HG02840 (cell line): ENCODE measurements around the gene TMEM69.
A peak's percentile ranks its signal among the peaks of the same experiment; 100 is the strongest.
"Not testable (repeated sequence)": the region's sequence is repeated elsewhere in the genome, so short reads cannot be mapped to it uniquely, and the experiment has no call there.

Experiments used
- ATAC-seq: cut with Tn5 transposase; IDR thresholded peaks from one replicate; pipeline ENCODE4 v1.9.1; 2021; ENCODE audit warnings: mild to moderate bottlenecking, moderate library complexity, moderate number of reproducible peaks; ENCODE audit not compliant: unreplicated experiment, low FRiP score

The TMEM69 gene

GRCh38 chr1:45677751-45678245 lies 10.2 kb upstream of the TMEM69 start:
- ATAC-seq, result no peak

GRCh38 chr1:45678489-45678888 lies 9.5 kb upstream of the TMEM69 start:
- no peak for ATAC-seq

- no peak for ATAC-seq
Measured at GRCh38 chr1:45679123-45679522, 8.9 kb upstream of the TMEM69 start.

- no peak for ATAC-seq
Measured at GRCh38 chr1:45682942-45683341, 5.0 kb upstream of the TMEM69 start.

GRCh38 chr1:45684402-45684801 lies 3.6 kb upstream of the TMEM69 start:
- no peak for ATAC-seq

GRCh38 chr1:45685308-45686014 lies 2.5 kb upstream of the TMEM69 start:
- no peak for ATAC-seq

- peak; percentile 7 for ATAC-seq
Measured at GRCh38 chr1:45686015-45686287, 2.0 kb upstream of the TMEM69 start.

GRCh38 chr1:45686288-45687013 lies 1.5 kb upstream of the TMEM69 start, which contains the start of gene GPBP1L1:
TSS of gene GPBP1L1 (minus strand) at chr1:45686533. CDS start at chr1:45659087, 27,446 bp downstream.
- ATAC-seq, result peak; percentile 62

- ATAC-seq, result peak; percentile 78
Measured at GRCh38 chr1:45687014-45687753, 797 bp upstream of the TMEM69 start.

- not testable (repeated sequence) for ATAC-seq
Measured at GRCh38 chr1:45693811-45694210, 5.8 kb downstream of the TMEM69 start.

- ATAC-seq, result no peak
Measured at GRCh38 chr1:45694823-45695222, 6.8 kb downstream of the TMEM69 start.

GRCh38 chr1:45704637-45705036 lies 16.7 kb downstream of the TMEM69 start:
- ATAC-seq, result no peak

GRCh38 chr1:45713711-45714110 lies 25.7 kb downstream of the TMEM69 start:
- no peak for ATAC-seq

- ATAC-seq, result no peak
Measured at GRCh38 chr1:45716700-45717099, 28.7 kb downstream of the TMEM69 start.

- ATAC-seq, result not testable (repeated sequence)
Measured at GRCh38 chr1:45717386-45717785, 29.4 kb downstream of the TMEM69 start.

- no peak for ATAC-seq
Measured at GRCh38 chr1:45718289-45718688, 30.3 kb downstream of the TMEM69 start.

GRCh38 chr1:45721207-45721606 lies 33.2 kb downstream of the TMEM69 start:
- no peak for ATAC-seq

- no peak for ATAC-seq
Measured at GRCh38 chr1:45722809-45723208, 34.8 kb downstream of the TMEM69 start.

- no peak for ATAC-seq
Measured at GRCh38 chr1:45723248-45723930, 35.4 kb downstream of the TMEM69 start.

GRCh38 chr1:45726007-45726406 lies 38.0 kb downstream of the TMEM69 start:
- not testable (repeated sequence) for ATAC-seq
